ENCODE results near the gene PPP1CA.
"Not testable (repeated sequence)": the region's sequence is repeated elsewhere in the genome, so short reads cannot be mapped to it uniquely, and the experiment has no call there.

The PPP1CA gene

DNA sequence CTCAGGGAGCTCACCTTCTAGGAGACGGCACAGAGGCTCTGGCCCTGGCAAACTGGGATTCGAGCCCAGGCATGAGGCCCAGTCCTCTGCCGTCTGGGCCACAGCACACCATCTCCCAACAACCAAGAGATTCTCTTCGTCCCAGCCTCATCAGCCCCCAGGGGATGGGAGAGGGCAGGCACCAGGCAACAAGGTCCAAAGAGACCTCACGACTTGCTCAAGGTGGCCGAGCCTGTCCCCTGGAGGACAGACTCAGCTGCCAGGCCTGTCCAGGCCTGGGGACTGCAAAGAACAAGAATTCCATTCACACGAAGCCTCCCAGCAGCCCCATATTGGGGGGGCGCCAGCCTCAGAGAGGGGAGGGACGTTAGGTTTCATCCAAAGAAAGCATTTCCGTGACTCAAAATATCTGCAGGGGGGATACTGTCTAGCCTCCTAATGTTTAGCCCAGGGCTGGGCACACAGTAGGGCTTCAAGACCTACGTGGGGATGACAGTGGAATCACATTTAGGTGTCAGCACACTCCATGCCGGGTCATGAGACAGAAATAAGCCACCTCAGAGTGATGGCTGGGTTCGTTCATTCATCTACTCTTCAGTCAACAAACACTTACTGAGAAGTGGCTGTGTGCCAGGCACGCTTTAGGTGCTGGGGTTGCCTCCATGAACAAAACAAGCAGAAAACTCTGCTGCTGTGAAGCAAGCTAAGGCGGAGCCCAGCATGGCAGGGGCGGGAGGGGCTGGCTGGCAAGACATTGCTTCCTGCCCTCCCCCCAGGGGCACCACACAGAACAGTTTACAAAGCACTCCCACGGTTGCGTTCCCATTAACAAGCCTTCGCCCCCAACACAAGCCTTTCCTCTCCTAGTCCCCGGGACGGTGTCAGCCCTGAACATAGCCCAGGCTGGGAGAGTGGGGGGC, 15.0 kb upstream of the PPP1CA start:
- DNase-seq = peak; percentile 89

GRCh38 chr11:67415501-67416304, 14.0 kb upstream of the PPP1CA start, which contains the start of gene CARNS1:
Gene CARNS1 (plus strand): TSS chr11:67415678. CDS start chr11:67416200, 522 bp downstream.
- DNase-seq = no peak

- no peak for DNase-seq
Observed at GRCh38 chr11:67413266-67413849, 11.7 kb upstream of the PPP1CA start.

GRCh38 chr11:67412495-67413179, 11.0 kb upstream of the PPP1CA start:
- DNase-seq = no peak

DNA sequence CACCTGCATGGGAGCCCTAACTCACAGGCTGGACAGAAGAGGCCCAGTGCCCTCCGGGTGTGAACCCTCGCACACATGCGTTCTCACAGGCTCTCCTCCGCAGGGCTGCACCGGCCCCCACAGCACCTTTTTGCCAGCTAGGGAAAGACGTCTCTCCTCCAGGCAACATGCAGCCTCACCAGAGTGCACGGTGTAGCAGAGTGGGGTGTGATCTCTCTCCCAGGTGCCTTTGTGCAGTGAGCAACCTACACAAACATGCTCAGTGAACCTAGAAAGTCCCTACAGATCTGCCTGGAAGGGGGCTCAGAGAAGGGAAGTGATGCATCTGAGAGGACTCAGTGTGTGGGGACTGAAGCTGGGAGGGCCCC, 10.1 kb upstream of the PPP1CA start:
- DNase-seq = no peak

GRCh38 chr11:67410984-67411784, 9.5 kb upstream of the PPP1CA start:
- DNase-seq = no peak

- no peak for DNase-seq
Observed at GRCh38 chr11:67410369-67410831, 8.7 kb upstream of the PPP1CA start.

DNA sequence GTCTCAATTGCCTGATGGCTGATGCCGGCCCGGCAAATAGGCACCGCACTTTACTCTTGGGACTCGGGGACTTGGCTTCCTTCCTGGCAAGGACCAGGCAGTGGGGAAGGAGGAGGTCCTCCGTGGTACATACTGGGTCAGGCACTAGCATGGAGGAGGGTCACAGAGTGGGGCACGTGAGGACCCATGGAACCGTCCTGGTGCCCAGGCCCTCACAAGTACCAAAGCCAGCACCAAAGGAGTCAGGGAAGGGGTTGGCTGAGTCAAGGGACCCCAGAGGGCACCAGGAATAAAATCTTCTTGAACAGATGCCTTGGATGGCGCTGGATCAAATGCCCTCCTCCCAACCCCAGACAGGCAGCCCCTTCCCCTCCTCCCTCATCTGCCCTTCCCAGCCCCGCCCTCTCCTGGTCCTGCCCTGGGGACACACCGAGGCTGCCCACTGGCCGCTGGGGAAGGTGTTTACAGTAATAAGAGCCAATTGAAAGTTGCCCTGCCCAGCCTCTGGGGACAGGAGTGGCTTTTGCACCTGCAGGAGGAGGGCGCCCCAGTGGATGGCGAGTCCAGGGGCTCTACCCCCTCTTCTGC, 8.2 kb upstream of the PPP1CA start:
- DNase-seq = no peak

GRCh38 chr11:67409261-67409666, 7.6 kb upstream of the PPP1CA start:
- peak; percentile 83 for DNase-seq

- DNase-seq = no peak
Observed at GRCh38 chr11:67408437-67409200, 7.0 kb upstream of the PPP1CA start.

GRCh38 chr11:67407688-67408163, 6.1 kb upstream of the PPP1CA start:
- no peak for DNase-seq

GRCh38 chr11:67406969-67407687, 5.5 kb upstream of the PPP1CA start:
- DNase-seq = no peak

DNA sequence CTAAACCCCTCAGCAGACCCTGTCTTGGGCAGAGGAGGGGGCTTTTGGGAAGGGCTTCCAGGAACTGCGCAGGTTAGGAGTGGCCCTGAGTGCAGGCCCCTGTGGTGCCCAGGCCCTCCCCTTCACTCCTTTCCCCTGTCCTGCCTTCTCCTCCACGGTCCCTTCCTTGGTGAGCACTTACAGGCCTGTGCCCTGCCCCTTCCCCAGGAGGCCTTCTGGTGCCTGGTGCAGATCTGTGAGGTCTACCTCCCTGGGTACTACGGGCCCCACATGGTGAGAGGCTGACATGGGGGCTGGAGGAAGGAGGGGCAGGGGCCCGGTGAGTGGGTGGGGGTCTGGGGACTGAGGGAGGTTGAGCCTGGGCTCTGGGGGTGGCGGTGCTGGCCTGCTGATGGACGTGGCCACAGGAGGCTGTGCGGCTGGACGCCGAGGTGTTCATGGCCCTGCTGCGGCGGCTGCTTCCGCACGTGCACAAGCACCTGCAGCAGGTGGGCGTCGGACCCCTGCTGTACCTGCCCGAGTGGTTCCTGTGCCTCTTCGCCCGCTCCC, 4.8 kb upstream of the PPP1CA start:
- DNase-seq = no peak

- no peak for DNase-seq
Observed at GRCh38 chr11:67405688-67406339, 4.2 kb upstream of the PPP1CA start.

DNA sequence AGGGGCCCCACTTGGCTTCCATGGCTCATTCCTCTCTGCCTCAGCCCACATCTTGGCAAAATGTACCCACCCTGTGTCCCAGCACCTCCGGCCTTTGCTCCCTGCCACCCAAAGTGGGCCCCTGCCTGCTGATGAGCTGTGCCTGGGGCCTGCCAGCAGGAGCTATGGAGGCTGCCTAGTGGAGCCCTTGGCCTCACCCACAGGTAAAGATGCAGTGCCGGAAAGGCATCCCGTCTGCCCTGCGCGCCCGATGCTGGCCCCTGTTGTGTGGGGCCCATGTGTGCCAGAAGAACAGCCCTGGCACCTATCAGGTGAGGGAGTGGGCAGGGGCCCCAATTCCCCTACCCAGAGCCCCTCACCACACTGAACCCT, 3.5 kb upstream of the PPP1CA start:
- no peak for DNase-seq

DNA sequence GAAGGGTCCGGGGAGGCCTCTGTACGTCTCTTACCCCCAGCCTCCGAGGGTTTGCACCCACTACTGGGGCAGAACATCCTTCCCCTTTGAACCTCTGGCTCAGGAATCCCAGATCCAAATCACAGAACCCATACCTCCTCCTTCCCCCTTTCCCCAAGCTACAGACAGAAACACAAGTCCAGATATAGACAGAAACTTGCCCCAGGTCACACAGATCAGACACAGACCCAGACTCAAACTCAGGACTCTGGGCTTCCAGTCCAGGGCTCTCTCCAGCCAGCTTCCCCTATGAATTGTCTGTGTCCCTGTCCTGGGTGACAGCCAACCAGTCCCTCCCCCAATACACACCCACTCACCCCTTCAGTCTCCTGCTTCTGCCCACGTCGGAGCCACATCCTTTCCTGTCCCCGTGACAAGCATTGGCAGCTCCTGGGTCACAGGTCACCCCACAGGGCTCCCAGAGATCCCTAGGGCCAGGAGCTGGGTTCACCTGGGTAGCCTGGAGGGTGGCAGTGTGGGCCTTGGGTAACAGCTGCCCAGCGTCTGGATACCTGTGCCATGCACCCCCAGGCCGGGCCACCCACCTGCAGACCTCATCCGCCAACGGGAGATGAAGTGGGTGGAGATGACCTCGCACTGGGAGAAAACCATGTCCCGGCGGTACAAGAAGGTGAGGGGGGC, 3.0 kb upstream of the PPP1CA start:
- DNase-seq = peak; percentile 60

GRCh38 chr11:67403085-67403484, 1.4 kb upstream of the PPP1CA start:
- DNase-seq = not testable (repeated sequence)

GRCh38 chr11:67402192-67402839, 658 bp upstream of the PPP1CA start:
- not testable (repeated sequence) for DNase-seq
